GM23248 (cell line): Measurements from ENCODE around the gene CREB1.

Source experiments
- EZH2 ChIP-seq: fragments of 200-600 bp; sonication (generic); IDR thresholded peaks from 2 replicates; pipeline ENCODE4 v1.6.1; 2018; ENCODE audit warnings: antibody characterized with exemption, mild to moderate bottlenecking; ENCODE audit not compliant: insufficient read depth, poor library complexity, severe bottlenecking
- EZH2phosphoT487 ChIP-seq: fragments of 200-600 bp; sonication (generic); IDR thresholded peaks from 2 replicates; pipeline ENCODE4 v1.6.1; 2018; ENCODE audit warnings: antibody characterized with exemption, moderate library complexity, mild to moderate bottlenecking, low read depth; ENCODE audit not compliant: insufficient read depth

DNA sequence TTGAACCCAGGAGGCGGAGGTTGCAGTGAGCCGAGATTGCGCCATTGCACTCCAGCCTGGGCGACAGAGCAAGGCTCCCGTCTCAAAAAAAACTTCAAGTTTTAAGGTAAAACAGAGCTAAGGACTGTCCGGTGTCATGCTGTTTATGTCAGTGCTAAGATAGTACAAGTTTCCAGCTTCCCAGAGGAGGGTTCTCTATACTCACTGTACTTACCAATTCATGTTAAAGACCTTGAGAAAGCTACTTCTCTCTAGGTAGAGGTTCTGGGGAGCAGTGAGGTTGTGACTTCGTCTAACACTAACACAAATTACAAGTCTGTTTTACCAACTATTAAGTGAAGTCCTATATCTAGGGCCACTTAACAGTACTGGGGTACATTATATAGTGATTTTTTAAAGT is 76.6 kb downstream of the CREB1 start:
- TF ChIP-seq EZH2: no peak
- no peak for TF ChIP-seq EZH2phosphoT487
